Lower leg skin (tissue), 4 donors: ENCODE measurements around the gene SERPINB10. TPM values are rescaled to one million over a fixed set of nuclear protein-coding genes. Genes with fewer than 3 reads are reported as not detected.

Experiments used
- DNase-seq, 2 donors: peaks; one replicate each; pipeline ENCODE4 v3.0.0-alpha.2; 2019; ENCODE audit warnings: low spot score in 2 of 2
- H3K4me3 ChIP-seq: fragments of 200-600 bp; sonication (generic); 2 replicates; pipeline ENCODE4 v1.5.1; 2017; ENCODE audit warnings: mild to moderate bottlenecking, low read depth; ENCODE audit not compliant: poor library complexity, severe bottlenecking
- POLR2A ChIP-seq, 2 donors: fragments of 450-650 bp; IDR thresholded peaks; one replicate each; pipeline ENCODE4 v1.6.1; 2016 to 2017; ENCODE audit warnings: antibody characterized with exemption in 2 of 2, mild to moderate bottlenecking in 1 of 2, moderate library complexity in 1 of 2
- WGBS, 2 donors: methylation state at CpG; one replicate each; pipeline ENCODE4 v1.1.5; 2018; 5-methylcytosine and 5-hydroxymethylcytosine counted together
- intact Hi-C: fragments of 100-400 bp; cut with DNase I; formaldehyde crosslinking; loops from one replicate; pipeline ENCODE4 v1.15.0; 2023; ENCODE audit warnings: low total_unique reads
- total RNA-seq, 4 donors: library from RNA; depleted of rRNA; stranded (reverse); fragments of >200 nt; gene quantifications; one replicate each; pipeline ENCODE4 v1.1.0, GENCODE V29; 2016
- TF ChIP-seq, protein P1 (sequence below), 3 donors: fragments of 450-650 bp; IDR thresholded peaks; one replicate each; pipeline ENCODE4 v1.5.1; 2016; ENCODE audit warnings: antibody characterized with exemption in 3 of 3, mild to moderate bottlenecking in 3 of 3, moderate library complexity in 2 of 3

Gene SERPINB10
- total RNA-seq, 4 donors from 2014 or later: 0.15 to 1.9 (median 0.68) TPM

DNA sequence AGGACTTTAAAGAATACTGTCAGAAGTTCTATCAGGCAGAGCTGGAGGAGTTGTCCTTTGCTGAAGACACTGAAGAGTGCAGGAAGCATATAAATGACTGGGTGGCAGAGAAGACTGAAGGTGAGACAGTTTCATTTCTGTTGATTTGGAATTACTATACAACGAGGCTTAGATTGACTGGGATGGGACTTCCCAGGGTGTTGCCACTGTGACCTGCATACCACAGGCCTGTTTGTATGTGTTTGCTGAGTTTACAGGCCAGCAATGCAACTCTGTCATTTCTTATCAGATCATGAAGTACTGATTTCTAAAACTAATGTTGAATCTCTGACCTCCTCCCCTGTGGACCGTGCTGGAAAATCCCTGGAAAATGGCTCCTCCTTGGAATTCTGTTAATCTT, 74.0 kb downstream of the SERPINB10 start:
- WGBS, 2 donors: 49 to 58% methylated on average over 2 of the region's 2 CpGs
- no peak overlapping the region for H3K4me3 ChIP-seq
- no peak for TF ChIP-seq POLR2A (IDR thresholded peaks at IDR 0.05)
- TF ChIP-seq, protein P1, sequence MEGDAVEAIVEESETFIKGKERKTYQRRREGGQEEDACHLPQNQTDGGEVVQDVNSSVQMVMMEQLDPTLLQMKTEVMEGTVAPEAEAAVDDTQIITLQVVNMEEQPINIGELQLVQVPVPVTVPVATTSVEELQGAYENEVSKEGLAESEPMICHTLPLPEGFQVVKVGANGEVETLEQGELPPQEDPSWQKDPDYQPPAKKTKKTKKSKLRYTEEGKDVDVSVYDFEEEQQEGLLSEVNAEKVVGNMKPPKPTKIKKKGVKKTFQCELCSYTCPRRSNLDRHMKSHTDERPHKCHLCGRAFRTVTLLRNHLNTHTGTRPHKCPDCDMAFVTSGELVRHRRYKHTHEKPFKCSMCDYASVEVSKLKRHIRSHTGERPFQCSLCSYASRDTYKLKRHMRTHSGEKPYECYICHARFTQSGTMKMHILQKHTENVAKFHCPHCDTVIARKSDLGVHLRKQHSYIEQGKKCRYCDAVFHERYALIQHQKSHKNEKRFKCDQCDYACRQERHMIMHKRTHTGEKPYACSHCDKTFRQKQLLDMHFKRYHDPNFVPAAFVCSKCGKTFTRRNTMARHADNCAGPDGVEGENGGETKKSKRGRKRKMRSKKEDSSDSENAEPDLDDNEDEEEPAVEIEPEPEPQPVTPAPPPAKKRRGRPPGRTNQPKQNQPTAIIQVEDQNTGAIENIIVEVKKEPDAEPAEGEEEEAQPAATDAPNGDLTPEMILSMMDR (IDR thresholded peaks at IDR 0.05): no peak
- no peak for DNase-seq
- intact Hi-C loops: no loop called here

DNA sequence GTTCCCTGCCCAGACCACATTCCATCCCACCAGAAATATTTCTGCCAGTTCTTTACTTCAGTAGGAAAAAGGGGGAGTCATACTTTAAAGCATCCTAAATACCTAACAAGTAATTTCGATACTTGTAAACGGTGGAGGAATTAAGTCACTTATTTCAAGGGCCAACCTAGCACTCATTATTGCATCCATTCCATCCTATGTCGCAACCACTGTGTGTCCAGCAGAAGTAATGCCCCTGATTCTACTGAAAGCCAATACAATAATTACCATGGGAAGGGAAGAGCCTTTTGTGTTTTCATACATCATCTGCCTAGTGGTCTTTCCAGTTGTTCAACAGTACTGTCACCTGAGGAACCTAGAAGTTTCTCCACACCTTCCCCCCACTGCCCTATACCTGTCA, 74.6 kb downstream of the SERPINB10 start:
- H3K4me3 ChIP-seq: no peak overlapping the region
- 84 to 86% methylated on average over 3 of the region's 3 CpGs for WGBS, 2 donors
- no peak for DNase-seq
- intact Hi-C loops: no loop called here
- TF ChIP-seq, protein P1 (IDR thresholded peaks at IDR 0.05): no peak
- TF ChIP-seq POLR2A (IDR thresholded peaks at IDR 0.05): no peak

Other genes with a start within 250 kb of the SERPINB10 start
- 10 to 100 TPM in 3 of 4 donors, 1 to 10 TPM in 1; 7.3 to 66.5 (median 15.8) TPM for gene SERPINB3, start 246.1 kb upstream of the SERPINB10 start, total RNA-seq
- gene SERPINB11, start 205.0 kb upstream of the SERPINB10 start, total RNA-seq: under 1 TPM in 1 of 4 donors, not detected in 3; 0.61 TPM
- gene SERPINB7, start 132.5 kb upstream of the SERPINB10 start, total RNA-seq: 100 to 1,000 TPM; 140 to 354 (median 233) TPM
- 100 to 1,000 TPM in 1 of 4 donors, 10 to 100 TPM in 3; 88.7 to 111 (median 89.8) TPM for gene SERPINB2, start 20.3 kb upstream of the SERPINB10 start, total RNA-seq
- under 1 TPM in 1 of 4 donors, not detected in 3; 0.65 TPM for gene HMSD, start 41.3 kb downstream of the SERPINB10 start, total RNA-seq
- 100 to 1,000 TPM in 1 of 4 donors, 10 to 100 TPM in 3; 49.0 to 100 (median 73.8) TPM for gene SERPINB8, start 62.1 kb downstream of the SERPINB10 start, total RNA-seq
- gene LINC00305, start 241.1 kb downstream of the SERPINB10 start, total RNA-seq: not detected